HepG2 (cell line): ENCODE results near the gene VPS50. TPM values are rescaled to one million over a fixed set of nuclear protein-coding genes. Genes with fewer than 3 reads are reported as not detected.
A peak's percentile ranks its signal among the peaks of the same experiment; 100 is the strongest.

Experiments
- ATAC-seq: fragments of 200-7000 bp; cut with Tn5 transposase; 3 replicates; pipeline ENCODE4 v1.9.1; 2020; ENCODE audit warnings: mild to moderate bottlenecking, moderate library complexity
- BruUV-seq: library from RNA; stranded (reverse); fragments of 400-500 nt; replicated peaks from 2 replicates; lab custom pipeline; 2021; lab: Mats Ljungman, UMichigan
- CTCF ChIA-PET: fragments of 300-600 bp; formaldehyde crosslinking; extraction: SDS; loops from one replicate; lab custom pipeline; 2021; ENCODE audit warnings: low total read pairs, inconsistent platforms, low intra/inter-chr PET ratio; lab: Yijun Ruan, JAX
- POLR2A ChIA-PET: fragments of 350-600 bp; sonication (Branson Sonifier 250); formaldehyde crosslinking; loops from one replicate; lab custom pipeline; 2020; ENCODE audit warnings: antibody characterized with exemption, inconsistent platforms; lab: Yijun Ruan, JAX
- DNase-seq: peaks from one replicate; pipeline ENCODE4 v3.0.0-alpha.2; 2015; ENCODE audit warnings: low spot score
- FAIRE-seq: peaks from 3 replicates; lab custom pipeline; 2011; peaks lifted over from hg19 to GRCh38; lab: Jason Lieb, UNC
- H2AFZ ChIP-seq: one replicate; pipeline ENCODE4 v1.6.1; 2011; ENCODE audit warnings: low read length, inconsistent platforms
- H3K27ac ChIP-seq: fragments of 300-600 bp; 3 replicates; pipeline ENCODE4 v1.8.0; 2011; ENCODE audit warnings: mixed run types, mild to moderate bottlenecking, mixed read lengths, low read length, inconsistent platforms; ENCODE audit not compliant: insufficient read depth; ENCODE audit errors: extremely low read length
- H3K27me3 ChIP-seq, 2 experiments: fragments of 200-600 bp in 1 of 2; 2 replicates in 1 of 2; 3 replicates in 1 of 2; pipeline versions ENCODE4 v1.6.0 to v1.8.0; 2011; ENCODE audit warnings: low read length in 2 of 2, mild to moderate bottlenecking in 2 of 2, moderate library complexity in 2 of 2, inconsistent platforms in 1 of 2; ENCODE audit not compliant: insufficient read depth in 2 of 2, control insufficient read depth in 1 of 2
- H3K36me3 ChIP-seq, 2 experiments: fragments of 200-600 bp in 1 of 2; replicated peaks in 1 of 2; 2 replicates in 1 of 2; 3 replicates in 1 of 2; pipeline versions ENCODE4 v1.5.1 to v1.8.0; 2011; ENCODE audit warnings: low read length in 2 of 2, inconsistent platforms in 1 of 2; ENCODE audit not compliant: insufficient read depth in 2 of 2, control insufficient read depth in 1 of 2
- H3K4me1 ChIP-seq: 2 replicates; pipeline ENCODE4 v1.5.1; 2012; ENCODE audit warnings: low read length, inconsistent platforms; ENCODE audit not compliant: insufficient read depth
- H3K4me2 ChIP-seq: 2 replicates; pipeline ENCODE4 v1.6.0; 2011; ENCODE audit warnings: low read depth, low read length, inconsistent platforms
- H3K4me3 ChIP-seq, 3 experiments: fragments of 200-600 bp in 1 of 3; sonication (generic), shearing (Covaris generic) in 1 of 3; replicated peaks in 1 of 3; 2 replicates each; pipeline ENCODE4 v1.5.1; 2011 to 2016; ENCODE audit warnings: low read length in 3 of 3, inconsistent platforms in 2 of 3, low read depth in 2 of 3, mild to moderate bottlenecking in 2 of 3, control low read depth in 1 of 3, mixed read lengths in 1 of 3; ENCODE audit not compliant: insufficient read depth in 1 of 3
- H3K79me2 ChIP-seq: one replicate; pipeline ENCODE4 v1.6.1; 2011; ENCODE audit warnings: low read length, inconsistent platforms; ENCODE audit not compliant: insufficient read depth
- H3K9ac ChIP-seq: 2 replicates; pipeline ENCODE4 v1.6.0; 2011; ENCODE audit warnings: mild to moderate bottlenecking, low read depth, low read length, inconsistent platforms; ENCODE audit not compliant: insufficient read depth
- H3K9me3 ChIP-seq: 2 replicates; pipeline ENCODE4 v1.5.1; 2012; ENCODE audit warnings: mild to moderate bottlenecking, low read length
- H4K20me1 ChIP-seq: 2 replicates; pipeline ENCODE4 v1.6.0; 2011; ENCODE audit warnings: inconsistent platforms, mild to moderate bottlenecking, low read length, moderate library complexity; ENCODE audit not compliant: insufficient read depth
- BCLAF1 ChIP-seq: fragments of 450-650 bp; IDR thresholded peaks from 2 replicates; pipeline ENCODE4 v1.6.1; 2017; ENCODE audit warnings: mild to moderate bottlenecking
- CREB1 ChIP-seq, 2 experiments: fragments of 450-650 bp in 1 of 2; IDR thresholded peaks; 2 replicates each; pipeline ENCODE4 v1.6.1; 2016 to 2017; ENCODE audit warnings: control low read depth in 1 of 2, mild to moderate bottlenecking in 1 of 2, missing compliant biosample characterization in 1 of 2, missing genetic modification characterization in 1 of 2
- HDAC2 ChIP-seq: sonication (generic); formaldehyde crosslinking; IDR thresholded peaks from 2 replicates; pipeline ENCODE4 v1.4.0; 2020; ENCODE audit warnings: missing genetic modification reagents
- KLF11 ChIP-seq: IDR thresholded peaks from 2 replicates; pipeline ENCODE4 v1.6.1; 2016; ENCODE audit warnings: missing compliant biosample characterization
- ZBTB34 ChIP-seq: sonication (generic); formaldehyde crosslinking; IDR thresholded peaks from 2 replicates; pipeline ENCODE4 v1.8.0; 2022; ENCODE audit warnings: mild to moderate bottlenecking, missing genetic modification reagents
- ZNF326 ChIP-seq: sonication (generic); formaldehyde crosslinking; IDR thresholded peaks from 2 replicates; pipeline ENCODE4 v1.4.0; 2020; ENCODE audit warnings: missing genetic modification reagents, borderline replicate concordance
- WGBS: methylation state at CpG from one replicate; pipeline ENCODE4 v1.1.6; 2017; ENCODE audit warnings: low lambda C conversion rate; 5-methylcytosine and 5-hydroxymethylcytosine counted together
- in situ Hi-C: cut with HindIII; loops from 2 replicates; pipeline ENCODE4 v1.10.0; 2017; ENCODE audit warnings: low pct_unique_long_range_greater_than_20kb; ENCODE audit not compliant: extremely low pct_ligation_motif_present
- intact Hi-C: fragments of 100-400 bp; cut with micrococcal nuclease; formaldehyde crosslinking; loops from one replicate; pipeline ENCODE4 v1.10.0; 2022; ENCODE audit not compliant: unreplicated experiment
- polyA plus RNA-seq, 8 experiments: library from polyadenylated mRNA; depleted of rRNA in 3 of 8; stranded (reverse) in 7 of 8; unstranded in 1 of 8; fragments of >200 nt; fragmentation: Illumina TruSeq in 4 of 8; extraction: Trizol in 4 of 8; gene quantifications; 2 replicates each; pipeline versions ENCODE4 v1.2.1 to v1.2.3, GENCODE V29; 2011 to 2016; ENCODE audit warnings: low read depth in 4 of 8, missing spikeins in 1 of 8, mixed read lengths in 1 of 8; ENCODE audit not compliant: insufficient read depth in 1 of 8
- total RNA-seq, 5 experiments: library from RNA; depleted of rRNA; stranded (reverse); fragments of >200 nt; fragmentation: Illumina TruSeq; extraction: Trizol; gene quantifications; 2 replicates each; pipeline ENCODE4 v1.2.3, GENCODE V29; 2016; ENCODE audit warnings: low read depth in 1 of 5

VPS50 gene
- total and polyA plus RNA-seq, 2 of the 13 experiments (the other 11 are each of a cell fraction or from before 2014, with no cell fraction given), result 10.3 to 20.4 TPM

- POLR2A ChIA-PET, result no interaction called here
Measured at GRCh38 chr7:93307943-93308342, 75.8 kb downstream of the VPS50 start.

More at GRCh38 chr7:93307943-93308342, 75.8 kb downstream of the VPS50 start:
- Histone ChIP-seq H3K9ac (no peak overlapping the region), H4K20me1 (no peaks in the 10 kb centered on the region), H3K4me3 (no peak overlapping the region), H3K27me3 (no peaks in the 10 kb centered on the region), H3K4me1 (no peaks in the 10 kb centered on the region), H3K4me2 (no peak overlapping the region), H3K36me3 (0 out of 5 replicates have a peak, but pooled peaks cover 0 to 1% of the 10 kb centered on the region in 2 experiments), H2AFZ (no peak overlapping the region), H3K79me2 (no peaks in the 10 kb centered on the region), H3K9me3 (no peaks in the 10 kb centered on the region), H3K27ac (no peak overlapping the region)
- FAIRE-seq (no peak), DNase-seq (no peak), ATAC-seq (no peak)
- in situ Hi-C loops, result no loop called here
- 97% methylated on average over 1 of the region's 1 CpG for WGBS
- intact Hi-C loops, result no loop called here
- TF ChIP-seq ZBTB34 (CRISPR knock-in tag), result no peak
- peak; percentile 66 for TF ChIP-seq CREB1 (IDR thresholded peaks at IDR 0.05)
- TF ChIP-seq CREB1 (CRISPR knock-in tag; IDR thresholded peaks at IDR 0.05), result no peak
- TF ChIP-seq BCLAF1, result no peak
- TF ChIP-seq ZNF326 (CRISPR knock-in tag), result no peak
- no peak for TF ChIP-seq HDAC2 (CRISPR knock-in tag)
- no peak for TF ChIP-seq KLF11 (CRISPR knock-in tag)
- CTCF ChIA-PET, result no interaction called here
- BruUV-seq, result no TSS peak
